ENCODE data around the gene RAB19. TPM values are rescaled to one million over a fixed set of nuclear protein-coding genes. Genes with fewer than 3 reads are reported as not detected.

RAB19 gene
- total RNA-seq, 1 donor: 1.5 TPM

DNA sequence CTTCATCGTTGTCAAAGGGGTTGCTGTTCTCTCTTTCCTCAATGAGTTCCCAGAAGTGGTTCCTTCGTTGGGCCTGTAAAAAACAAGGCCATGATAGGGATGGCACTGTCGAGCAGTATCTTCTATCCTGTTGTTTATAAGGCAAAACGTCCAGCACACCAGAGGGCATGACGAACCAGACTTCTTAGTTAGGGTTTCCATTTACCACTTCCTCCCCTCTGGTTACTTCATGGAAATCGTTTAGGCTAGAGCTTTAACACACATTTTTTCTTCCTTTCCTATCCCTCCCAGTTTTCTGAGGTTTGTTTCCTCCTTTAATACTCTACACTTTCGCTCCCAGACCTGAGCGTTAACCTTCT, 50.8 kb downstream of the RAB19 start:
- peaks cover 21% of the 10 kb centered on the region for H3K4me1 ChIP-seq (ENCODE audit: insufficient read depth, low read length)
- no peaks in the 10 kb centered on the region for H3K9me3 ChIP-seq (ENCODE audit: low read depth, low read length)
- no peaks in the 10 kb centered on the region for H3K27me3 ChIP-seq (ENCODE audit: insufficient read depth, low read length)
- no peak overlapping the region for H3K4me3 ChIP-seq (ENCODE audit: low read length)

DNA sequence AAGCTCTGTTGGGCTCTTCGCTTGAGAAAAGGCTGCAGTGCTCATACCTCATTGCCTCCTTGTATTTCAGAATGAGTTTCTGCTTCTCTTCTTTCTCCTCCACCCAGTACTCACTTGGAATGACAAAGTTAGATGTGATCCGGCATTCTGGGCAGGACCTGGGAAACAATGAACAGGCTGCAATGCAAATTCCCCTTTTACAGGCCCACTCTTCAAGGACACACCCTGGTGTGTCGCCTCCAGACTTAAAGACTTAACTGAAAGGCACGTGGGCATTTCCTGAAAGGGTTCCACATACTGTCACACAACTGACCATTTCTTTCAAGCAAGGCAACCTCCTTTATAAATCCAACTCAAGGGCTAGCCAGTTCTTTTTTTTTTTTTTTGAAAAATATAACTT, 51.9 kb downstream of the RAB19 start:
- no peaks in the 10 kb centered on the region for H3K27me3 ChIP-seq (ENCODE audit: insufficient read depth, low read length)
- H3K4me1 ChIP-seq (ENCODE audit: insufficient read depth, low read length): peaks cover 10% of the 10 kb centered on the region
- no peak overlapping the region for H3K4me3 ChIP-seq (ENCODE audit: low read length)
- no peaks in the 10 kb centered on the region for H3K9me3 ChIP-seq (ENCODE audit: low read depth, low read length)

DNA sequence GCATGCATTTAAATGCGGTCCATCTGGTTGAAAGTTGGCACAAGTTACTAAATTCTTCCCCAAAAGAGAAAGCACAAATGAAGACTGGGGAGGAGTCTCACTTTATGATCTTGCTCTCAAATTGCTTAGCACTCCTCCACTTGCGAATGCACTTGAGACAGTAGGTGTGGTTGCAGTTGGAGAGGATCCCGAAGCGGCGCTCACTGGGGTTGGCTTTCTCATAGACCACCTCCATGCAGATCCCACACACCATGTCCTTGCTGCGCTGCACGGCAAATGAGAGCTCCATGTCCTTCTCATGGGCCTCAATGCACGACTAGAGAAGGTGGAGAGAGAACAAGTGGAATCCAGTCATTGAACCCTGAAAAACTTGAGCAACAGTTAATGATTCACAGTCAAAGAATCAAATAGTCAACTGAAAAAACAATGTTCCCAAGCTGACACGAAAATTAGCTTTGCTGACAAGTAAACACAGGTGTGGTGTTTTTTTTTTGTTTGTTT, 52.7 kb downstream of the RAB19 start:
- no peak overlapping the region for H3K4me3 ChIP-seq (ENCODE audit: low read length)
- H3K27me3 ChIP-seq (ENCODE audit: insufficient read depth, low read length): no peaks in the 10 kb centered on the region
- H3K9me3 ChIP-seq (ENCODE audit: low read depth, low read length): no peaks in the 10 kb centered on the region
- H3K4me1 ChIP-seq (ENCODE audit: insufficient read depth, low read length): peaks cover 2% of the 10 kb centered on the region

DNA sequence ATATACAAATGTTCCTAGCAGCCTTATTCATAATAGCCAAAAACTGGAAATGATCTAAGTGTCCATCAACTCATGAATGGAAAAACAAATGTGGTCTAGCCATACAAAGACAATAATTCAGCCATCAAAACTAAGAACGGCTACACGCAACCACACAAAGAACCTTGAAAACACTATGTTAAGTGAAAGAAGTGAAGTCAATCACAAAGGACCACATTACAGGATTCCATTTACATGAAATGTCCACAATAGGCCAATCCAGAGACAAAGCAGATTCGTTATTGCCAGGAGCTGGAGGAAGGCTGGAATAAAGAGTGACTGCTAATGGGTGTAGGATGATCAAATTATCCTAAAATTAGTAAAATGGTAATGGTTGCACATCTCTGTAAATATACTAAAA, 54.3 kb downstream of the RAB19 start:
- Histone ChIP-seq H3K9me3 (ENCODE audit: low read depth, low read length) (no peaks in the 10 kb centered on the region), H3K4me3 (ENCODE audit: low read length) (no peak overlapping the region), H3K4me1 (ENCODE audit: insufficient read depth, low read length) (no peaks in the 10 kb centered on the region), H3K27me3 (ENCODE audit: insufficient read depth, low read length) (no peaks in the 10 kb centered on the region)

DNA sequence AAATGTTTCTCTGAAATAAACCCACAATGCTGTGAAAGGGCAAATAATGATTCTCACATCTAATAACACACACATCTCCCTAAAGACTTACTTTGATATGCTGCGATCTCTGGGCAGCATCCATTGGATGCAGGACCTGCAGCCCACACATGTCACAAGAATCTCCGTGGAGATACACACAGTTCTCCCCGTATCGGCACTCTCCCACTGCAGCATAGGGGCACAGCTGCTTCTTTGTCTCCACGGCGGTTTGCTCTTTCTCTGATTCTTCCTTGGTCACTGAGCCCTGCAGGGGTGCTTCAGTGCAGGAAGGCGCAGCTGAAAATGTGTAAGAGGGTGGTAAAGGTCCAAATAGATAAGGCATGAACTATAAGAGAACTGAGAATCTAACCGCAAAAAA, 55.1 kb downstream of the RAB19 start:
- no peaks in the 10 kb centered on the region for H3K4me1 ChIP-seq (ENCODE audit: insufficient read depth, low read length)
- H3K27me3 ChIP-seq (ENCODE audit: insufficient read depth, low read length): no peaks in the 10 kb centered on the region
- H3K4me3 ChIP-seq (ENCODE audit: low read length): no peak overlapping the region
- no peaks in the 10 kb centered on the region for H3K9me3 ChIP-seq (ENCODE audit: low read depth, low read length)

DNA sequence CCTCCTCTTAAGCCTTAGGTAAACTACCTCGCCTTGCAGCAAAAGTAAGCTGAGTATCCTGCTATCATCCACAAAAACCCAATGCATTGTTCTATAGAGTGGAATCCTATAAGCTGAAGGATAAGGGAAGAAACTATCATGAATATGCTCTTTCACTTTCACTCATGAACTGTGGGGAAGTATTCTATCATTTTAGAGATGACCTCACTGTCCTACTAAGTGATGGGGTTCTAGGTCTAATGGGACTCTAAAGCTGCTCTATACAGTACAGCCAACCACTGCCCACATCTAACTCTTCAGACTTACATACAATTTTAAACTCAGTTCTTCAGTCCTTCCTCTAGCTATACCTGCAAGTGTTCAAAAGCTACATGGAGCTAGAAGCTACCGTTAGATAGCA, 59.3 kb downstream of the RAB19 start:
- Histone ChIP-seq H3K9me3 (ENCODE audit: low read depth, low read length) (no peaks in the 10 kb centered on the region), H3K4me3 (ENCODE audit: low read length) (no peak overlapping the region), H3K27me3 (ENCODE audit: insufficient read depth, low read length) (no peaks in the 10 kb centered on the region), H3K4me1 (ENCODE audit: insufficient read depth, low read length) (no peaks in the 10 kb centered on the region)

DNA sequence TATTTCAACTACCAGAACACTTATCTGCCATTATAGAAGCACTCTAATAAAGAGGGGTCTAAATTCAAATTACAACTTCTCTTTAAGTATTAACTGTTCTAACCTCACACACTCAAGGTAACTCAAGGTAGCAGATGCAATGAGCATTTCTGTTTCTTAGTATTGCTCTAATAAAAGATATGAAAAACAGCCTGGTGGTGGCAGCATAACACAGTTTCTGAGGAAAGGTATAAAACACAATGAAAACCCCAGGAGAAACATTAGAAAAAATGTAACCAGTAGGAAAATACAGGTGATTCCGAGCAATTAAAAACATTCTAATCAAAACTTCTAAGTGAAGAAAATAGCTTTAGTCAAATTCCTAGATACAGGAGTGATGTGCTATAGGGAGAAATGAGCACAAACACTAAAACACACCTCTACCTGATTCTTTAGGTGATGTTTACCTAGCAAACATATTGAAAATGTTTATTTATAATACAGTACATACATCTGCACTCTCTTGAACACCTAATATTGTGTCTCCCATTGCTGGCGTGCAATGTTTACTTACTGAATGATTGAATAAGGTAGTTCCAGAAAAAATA, 72.0 kb downstream of the RAB19 start:
- Histone ChIP-seq H3K4me3 (ENCODE audit: low read length) (no peak overlapping the region), H3K9me3 (ENCODE audit: low read depth, low read length) (no peaks in the 10 kb centered on the region), H3K4me1 (ENCODE audit: insufficient read depth, low read length) (peaks cover 32% of the 10 kb centered on the region), H3K27me3 (ENCODE audit: insufficient read depth, low read length) (no peaks in the 10 kb centered on the region)

DNA sequence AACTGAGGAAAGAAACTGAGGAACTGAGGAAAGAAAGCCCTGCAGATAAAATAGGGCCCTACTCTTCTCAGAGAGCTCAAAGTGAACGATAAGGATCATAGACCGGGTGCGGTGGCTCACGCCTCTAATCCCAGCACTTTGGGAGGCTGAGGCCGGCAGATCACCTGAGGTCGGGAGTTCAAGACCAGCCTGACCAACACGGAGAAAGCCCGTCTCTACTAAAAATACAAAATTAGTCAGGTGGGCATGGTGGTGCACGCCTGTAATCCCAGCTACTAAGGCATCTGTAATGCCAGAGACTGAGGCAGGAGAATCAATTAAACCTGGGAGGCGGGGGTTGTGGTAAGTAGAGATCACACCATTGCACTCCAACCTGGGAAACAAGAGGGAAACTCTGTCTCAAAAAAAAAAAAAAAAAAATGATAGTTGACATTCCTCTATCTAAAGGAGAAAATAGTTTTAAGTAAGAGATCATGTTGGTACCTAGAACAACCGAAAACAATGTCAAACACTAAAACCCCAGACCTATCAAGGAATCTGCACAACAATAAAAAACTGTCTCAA, 72.9 kb downstream of the RAB19 start:
- Histone ChIP-seq H3K9me3 (ENCODE audit: low read depth, low read length) (no peaks in the 10 kb centered on the region), H3K4me3 (ENCODE audit: low read length) (no peak overlapping the region), H3K4me1 (ENCODE audit: insufficient read depth, low read length) (peaks cover 32% of the 10 kb centered on the region)

More for the DNA sequence above, 72.9 kb downstream of the RAB19 start:
- no peaks in the 10 kb centered on the region for H3K27me3 ChIP-seq (ENCODE audit: insufficient read depth, low read length)

Other genes starting within 250 kb of the RAB19 start
- 57.5 TPM for gene KDM7A, start 227.1 kb upstream of the RAB19 start, total RNA-seq
- gene SLC37A3, start 5.5 kb upstream of the RAB19 start, total RNA-seq: 33.2 TPM
- 153 TPM for gene MKRN1, start 75.4 kb downstream of the RAB19 start, total RNA-seq
- not detected for gene DENND2A, start 236.8 kb downstream of the RAB19 start, total RNA-seq